Adrenal gland (tissue), 12 donors: ENCODE data around the gene ANGPTL4. TPM values are rescaled to one million over a fixed set of nuclear protein-coding genes. Genes with fewer than 3 reads are reported as not detected.

Experiments
- DNase-seq, 7 donors: peaks; one replicate each; pipeline ENCODE4 v3.0.0-alpha.2; 2019 to 2020
- H3K27ac ChIP-seq, 5 donors: fragments of 200-600 bp; sonication (generic) in 4 of 5; 1 replicate in 3 of 5; 2 replicates in 2 of 5; pipeline versions ENCODE4 v1.5.1 to v1.8.0; 2016 to 2020; ENCODE audit warnings: mild to moderate bottlenecking in 1 of 5
- H3K27me3 ChIP-seq: fragments of 200-600 bp; 2 replicates; pipeline ENCODE4 v1.8.0; 2021
- H3K36me3 ChIP-seq, 2 donors: fragments of 200-600 bp; replicated peaks in 1 of 2; 1 replicate in 1 of 2; 2 replicates in 1 of 2; pipeline versions ENCODE4 v1.5.1 to v1.8.0; 2018 to 2022
- H3K4me1 ChIP-seq, 2 donors: fragments of 200-600 bp; replicated peaks in 1 of 2; 1 replicate in 1 of 2; 2 replicates in 1 of 2; pipeline versions ENCODE4 v1.5.1 to v1.8.0; 2018 to 2021
- H3K4me3 ChIP-seq, 4 donors: fragments of 200-600 bp; sonication (generic) in 3 of 4; one replicate each; pipeline ENCODE4 v1.5.1; 2016 to 2018
- H3K9me3 ChIP-seq, 3 donors: fragments of 200-600 bp; sonication (generic) in 1 of 3; replicated peaks in 1 of 3; 1 replicate in 2 of 3; 2 replicates in 1 of 3; pipeline versions ENCODE4 v1.5.1 to v1.8.0; 2016 to 2021
- CTCF ChIP-seq, 6 experiments: fragments of 450-650 bp in 4 of 6; fragments of 200-600 bp in 2 of 6; sonication (generic) in 1 of 6; IDR thresholded peaks; 1 replicate in 5 of 6; 2 replicates in 1 of 6; pipeline versions ENCODE4 v1.5.1 to v1.8.0; 2016 to 2021; ENCODE audit warnings: antibody characterized with exemption in 6 of 6, mild to moderate bottlenecking in 2 of 6, moderate library complexity in 1 of 6
- POLR2A ChIP-seq, 2 donors: fragments of 450-650 bp; IDR thresholded peaks; one replicate each; pipeline ENCODE4 v1.6.1; 2017; ENCODE audit warnings: antibody characterized with exemption in 2 of 2, mild to moderate bottlenecking in 2 of 2, moderate library complexity in 1 of 2
- WGBS, 4 donors: extraction: QIAGEN DNeasy Blood & Tissue Kit in 2 of 4; methylation state at CpG; one replicate each; pipeline versions ENCODE4 v1.1.5 to v1.1.7; 2013 to 2017; 5-methylcytosine and 5-hydroxymethylcytosine counted together
- intact Hi-C, 2 donors: fragments of 100-400 bp; cut with DNase I; formaldehyde crosslinking; loops; one replicate each; pipeline versions ENCODE4 v1.14.1 to v1.15.0; 2022 to 2023
- polyA plus RNA-seq, 3 donors: library from polyadenylated mRNA; stranded (reverse); fragments of 200-250 nt in 2 of 3; fragments of 350-450 nt in 1 of 3; fragmentation: Illumina TruSeq in 1 of 3; extraction: RNeasy Lipid Tissue Mini Kit (QIAGEN cat#74804) in 1 of 3; gene quantifications; one replicate each; pipeline ENCODE4 v1.2.3, GENCODE V29; 2013 to 2014
- total RNA-seq, 9 donors: library from RNA; depleted of rRNA in 4 of 9; stranded (reverse); fragments of >200 nt in 4 of 9; fragments of 120-200 nt in 1 of 9; fragmentation: NEBNext Ultra II Directional in 1 of 9; extraction: Animal tissue kit (Norgen Biotek cat#: 25700) in 1 of 9; gene quantifications; one replicate each; pipeline versions ENCODE4 v1.1.0 to v1.2.4, GENCODE V29; 2013 to 2023
- donor health status: healthy with polysubstance abuse.
- donor health status: Bipolar disorder and iron deficiency.
- donor health status: DM: yes; HTN: yes; CAD: no.
- donor health status: DM: no; HTN: no; CAD: no.
- donor health status: DM: no; HTN: no; CAD: no.
- donor health status: DM: yes; HTN: yes; CAD: no.

The ANGPTL4 gene
- total and polyA plus RNA-seq, 12 donors: 0.33 to 141 (median 27.1) TPM

- TF ChIP-seq POLR2A (IDR thresholded peaks at IDR 0.05) (no peak), CTCF (IDR thresholded peaks at IDR 0.05) (no peak)
- no peak overlapping the region for H3K4me3 ChIP-seq
- intact Hi-C loops: no loop called here
- H3K4me1 ChIP-seq: peaks cover 0 to 14% of the 10 kb centered on the region in 2 donors
- peak overlapping the region in 1 of 5 donors; percentile 29 for H3K27ac ChIP-seq
- H3K36me3 ChIP-seq: no peaks in the 10 kb centered on the region
- H3K27me3 ChIP-seq: peaks cover 31% of the 10 kb centered on the region
- no peak for DNase-seq
- 40 to 57% (median 51%) methylated on average over 17 to 27 of the region's 27 CpGs for WGBS, 4 donors
- no peaks in the 10 kb centered on the region for H3K9me3 ChIP-seq
Measured at GRCh38 chr19:8336072-8336569, 27.8 kb upstream of the ANGPTL4 start.

GRCh38 chr19:8336660-8337059, 27.3 kb upstream of the ANGPTL4 start:
- no peak overlapping the region for H3K27ac ChIP-seq
- H3K36me3 ChIP-seq: no peaks in the 10 kb centered on the region
- H3K27me3 ChIP-seq: peaks cover 31% of the 10 kb centered on the region
- TF ChIP-seq POLR2A (IDR thresholded peaks at IDR 0.05): no peak
- no peak for TF ChIP-seq CTCF (IDR thresholded peaks at IDR 0.05)
- 58 to 70% (median 62%) methylated on average over 8 of the region's 8 CpGs for WGBS, 4 donors
- DNase-seq: no peak
- intact Hi-C loops: no loop called here
- H3K4me3 ChIP-seq: no peak overlapping the region
- H3K4me1 ChIP-seq: peaks cover 0 to 18% of the 10 kb centered on the region in 2 donors
- H3K9me3 ChIP-seq: no peaks in the 10 kb centered on the region

GRCh38 chr19:8337728-8338127, 26.2 kb upstream of the ANGPTL4 start:
- TF ChIP-seq CTCF (IDR thresholded peaks at IDR 0.05): no peak
- no peak for TF ChIP-seq POLR2A (IDR thresholded peaks at IDR 0.05)
- Histone ChIP-seq H3K36me3 (no peaks in the 10 kb centered on the region), H3K9me3 (no peaks in the 10 kb centered on the region), H3K27me3 (peaks cover 31% of the 10 kb centered on the region), H3K27ac (no peak overlapping the region), H3K4me3 (no peak overlapping the region), H3K4me1 (peaks cover 0 to 18% of the 10 kb centered on the region in 2 donors)
- DNase-seq: no peak
- 64 to 80% (median 70%) methylated on average over 5 to 7 of the region's 7 CpGs for WGBS, 4 donors
- intact Hi-C loops: no loop called here

- H3K27ac ChIP-seq: no peak overlapping the region
Measured at GRCh38 chr19:8338835-8339234, 25.1 kb upstream of the ANGPTL4 start.

More at GRCh38 chr19:8338835-8339234, 25.1 kb upstream of the ANGPTL4 start:
- Histone ChIP-seq H3K27me3 (peaks cover 21% of the 10 kb centered on the region), H3K4me3 (no peak overlapping the region), H3K9me3 (no peaks in the 10 kb centered on the region), H3K36me3 (no peaks in the 10 kb centered on the region), H3K4me1 (peaks cover 0 to 22% of the 10 kb centered on the region in 2 donors)
- TF ChIP-seq CTCF (IDR thresholded peaks at IDR 0.05) (no peak), POLR2A (IDR thresholded peaks at IDR 0.05) (no peak)
- DNase-seq: no peak
- intact Hi-C loops: no loop called here
- WGBS, 4 donors: 64 to 90% (median 72%) methylated on average over 4 to 6 of the region's 6 CpGs
